Neural cell (in vitro differentiated cells): Measurements from ENCODE around the gene KRT28. TPM values are rescaled to one million over a fixed set of nuclear protein-coding genes. Genes with fewer than 3 reads are reported as not detected.

Experiments
- H2AFZ ChIP-seq: fragments of 200-600, 300-800 bp; sonication (generic), shearing (Covaris generic); 2 replicates; pipeline ENCODE4 v1.6.0; 2014; ENCODE audit warnings: low read depth, mild to moderate bottlenecking, antibody characterized with exemption, low read length, moderate library complexity
- H3F3A ChIP-seq: fragments of 200-600 bp; shearing (Covaris generic); 2 replicates; pipeline ENCODE4 v1.6.1; 2016; ENCODE audit warnings: mild to moderate bottlenecking, moderate library complexity, mixed read lengths, antibody characterized with exemption, low read length; ENCODE audit not compliant: insufficient read depth, poor library complexity, severe bottlenecking
- H3K27ac ChIP-seq: fragments of 200-600, 300-800 bp; sonication (generic), shearing (Covaris generic); 2 replicates; pipeline ENCODE4 v1.5.1; 2014; ENCODE audit warnings: mild to moderate bottlenecking, low read length, moderate library complexity
- H3K27me3 ChIP-seq: fragments of 300-800, 200-600 bp; sonication (generic), shearing (Covaris generic); 2 replicates; pipeline ENCODE4 v1.6.0; 2014; ENCODE audit warnings: mild to moderate bottlenecking, low read depth, low read length, moderate library complexity; ENCODE audit not compliant: insufficient read depth
- H3K36me3 ChIP-seq: fragments of 300-800, 200-600 bp; sonication (generic), shearing (Covaris generic); 2 replicates; pipeline ENCODE4 v1.5.1; 2014; ENCODE audit warnings: mild to moderate bottlenecking, antibody characterized with exemption, low read length, moderate library complexity; ENCODE audit not compliant: insufficient read depth
- H3K4me2 ChIP-seq: fragments of 300-800, 200-600 bp; sonication (generic), shearing (Covaris generic); 2 replicates; pipeline ENCODE4 v1.6.0; 2014; ENCODE audit warnings: mild to moderate bottlenecking, low read length
- H3K4me3 ChIP-seq: fragments of 300-800, 200-600 bp; sonication (generic), shearing (Covaris generic); 2 replicates; pipeline ENCODE4 v1.5.1; 2014; ENCODE audit warnings: mild to moderate bottlenecking, low read length, moderate library complexity
- H3K79me2 ChIP-seq: fragments of 200-600 bp; shearing (Covaris generic); replicated peaks from 2 replicates; pipeline ENCODE4 v1.6.0; 2014; ENCODE audit warnings: mild to moderate bottlenecking, low read length, moderate library complexity; ENCODE audit not compliant: insufficient read depth
- H3K9ac ChIP-seq: fragments of 300-800, 200-600 bp; sonication (generic), shearing (Covaris generic); 2 replicates; pipeline ENCODE4 v1.6.1; 2016; ENCODE audit warnings: mild to moderate bottlenecking, low read length, mixed read lengths
- H3K9me2 ChIP-seq: fragments of 200-600 bp; shearing (Covaris generic); 2 replicates; pipeline ENCODE4 v1.6.1; 2016; ENCODE audit warnings: mild to moderate bottlenecking, low read length, mixed read lengths; ENCODE audit not compliant: insufficient read depth
- H3K9me3 ChIP-seq: fragments of 200-600, 300-800 bp; sonication (generic), shearing (Covaris generic); 2 replicates; pipeline ENCODE4 v1.6.1; 2016; ENCODE audit warnings: mild to moderate bottlenecking, mixed run types, low read length, moderate library complexity, mixed read lengths
- H4K20me1 ChIP-seq: fragments of 200-600 bp; shearing (Covaris generic); 2 replicates; pipeline ENCODE4 v1.6.1; 2016; ENCODE audit warnings: mild to moderate bottlenecking, mixed run types; ENCODE audit not compliant: insufficient read depth
- EP300 ChIP-seq: fragments of 450-650 bp; conservative IDR thresholded peaks from 2 replicates; pipeline ENCODE4 v1.6.1; 2014; ENCODE audit warnings: antibody characterized with exemption, mild to moderate bottlenecking, moderate library complexity; ENCODE audit not compliant: poor library complexity, severe bottlenecking
- EZH2 ChIP-seq: fragments of 200-600, 300-800 bp; shearing (Covaris generic), sonication (generic); IDR thresholded peaks from 2 replicates; pipeline ENCODE4 v1.6.1; 2014; ENCODE audit warnings: antibody characterized with exemption, low read length, borderline replicate concordance, mild to moderate bottlenecking; ENCODE audit not compliant: insufficient read depth, poor library complexity, severe bottlenecking
- MXI1 ChIP-seq: fragments of 450-650 bp; conservative IDR thresholded peaks from 2 replicates; pipeline ENCODE4 v1.6.1; 2014; ENCODE audit warnings: antibody characterized with exemption, mild to moderate bottlenecking; ENCODE audit not compliant: poor library complexity, severe bottlenecking
- POLR2AphosphoS5 ChIP-seq: IDR thresholded peaks from 2 replicates; pipeline ENCODE4 v1.6.1; 2012
- RAD21 ChIP-seq: fragments of 450-650 bp; conservative IDR thresholded peaks from 2 replicates; pipeline ENCODE4 v1.6.1; 2014; ENCODE audit warnings: antibody characterized with exemption, mild to moderate bottlenecking, moderate library complexity
- SMC3 ChIP-seq: fragments of 450-650 bp; conservative IDR thresholded peaks from 2 replicates; pipeline ENCODE4 v1.6.1; 2014; ENCODE audit warnings: antibody characterized with exemption, mild to moderate bottlenecking, moderate library complexity; ENCODE audit not compliant: poor library complexity
- TAF1 ChIP-seq: IDR thresholded peaks from 2 replicates; pipeline ENCODE4 v1.6.1; 2012; ENCODE audit warnings: low read depth
- polyA plus RNA-seq: library from polyadenylated mRNA; depleted of rRNA; stranded (reverse); fragments of >200 nt; gene quantifications from 2 replicates; pipeline ENCODE4 v1.2.3, GENCODE V29; 2014
- TF ChIP-seq, protein P1 (sequence below): fragments of 450-650 bp; IDR thresholded peaks from 2 replicates; pipeline ENCODE4 v1.5.1; 2014; ENCODE audit warnings: antibody characterized with exemption, mild to moderate bottlenecking, moderate library complexity; ENCODE audit not compliant: poor library complexity, severe bottlenecking
- TF ChIP-seq, protein P2 (sequence below): IDR thresholded peaks from 2 replicates; pipeline ENCODE4 v1.6.1; 2012; ENCODE audit warnings: borderline replicate concordance

Gene KRT28
- polyA plus RNA-seq, 1 donor from 2014 or later: not detected

DNA sequence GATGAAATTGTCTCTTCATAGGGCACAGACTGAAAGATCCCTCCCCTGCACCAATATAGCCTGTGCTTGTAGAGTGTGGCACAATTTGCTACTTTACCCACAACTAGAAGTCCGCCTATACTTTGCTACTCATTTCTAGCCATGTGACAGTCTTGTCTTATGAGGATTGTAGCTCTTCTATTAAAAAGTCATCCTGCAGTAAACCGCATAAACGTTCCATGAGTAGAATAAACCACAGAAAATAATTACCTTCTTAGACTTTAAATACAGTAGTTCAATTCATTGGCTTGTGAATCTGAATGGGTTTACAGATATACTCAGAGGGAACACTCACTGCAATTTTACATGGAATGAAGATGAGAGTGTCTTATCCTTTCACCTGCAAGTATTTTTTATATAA, 21.8 kb downstream of the KRT28 start:
- Histone ChIP-seq H2AFZ (no peak overlapping the region), H3K9ac (no peak overlapping the region), H3K79me2 (no peaks in the 10 kb centered on the region), H3K4me3 (no peak overlapping the region), H3K27me3 (no peaks in the 10 kb centered on the region), H3K4me2 (no peak overlapping the region), H4K20me1 (no peaks in the 10 kb centered on the region), H3K27ac (no peak overlapping the region), H3K9me2 (no peaks in the 10 kb centered on the region), H3F3A (no peaks in the 10 kb centered on the region), H3K36me3 (no peaks in the 10 kb centered on the region), H3K9me3 (no peaks in the 10 kb centered on the region)
- TF ChIP-seq, protein P1, sequence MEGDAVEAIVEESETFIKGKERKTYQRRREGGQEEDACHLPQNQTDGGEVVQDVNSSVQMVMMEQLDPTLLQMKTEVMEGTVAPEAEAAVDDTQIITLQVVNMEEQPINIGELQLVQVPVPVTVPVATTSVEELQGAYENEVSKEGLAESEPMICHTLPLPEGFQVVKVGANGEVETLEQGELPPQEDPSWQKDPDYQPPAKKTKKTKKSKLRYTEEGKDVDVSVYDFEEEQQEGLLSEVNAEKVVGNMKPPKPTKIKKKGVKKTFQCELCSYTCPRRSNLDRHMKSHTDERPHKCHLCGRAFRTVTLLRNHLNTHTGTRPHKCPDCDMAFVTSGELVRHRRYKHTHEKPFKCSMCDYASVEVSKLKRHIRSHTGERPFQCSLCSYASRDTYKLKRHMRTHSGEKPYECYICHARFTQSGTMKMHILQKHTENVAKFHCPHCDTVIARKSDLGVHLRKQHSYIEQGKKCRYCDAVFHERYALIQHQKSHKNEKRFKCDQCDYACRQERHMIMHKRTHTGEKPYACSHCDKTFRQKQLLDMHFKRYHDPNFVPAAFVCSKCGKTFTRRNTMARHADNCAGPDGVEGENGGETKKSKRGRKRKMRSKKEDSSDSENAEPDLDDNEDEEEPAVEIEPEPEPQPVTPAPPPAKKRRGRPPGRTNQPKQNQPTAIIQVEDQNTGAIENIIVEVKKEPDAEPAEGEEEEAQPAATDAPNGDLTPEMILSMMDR: no peak
- TF ChIP-seq TAF1 (no peak), POLR2AphosphoS5 (no peak), EZH2 (no peak), MXI1 (no peak), RAD21 (no peak), SMC3 (no peak)
- TF ChIP-seq, protein P2, sequence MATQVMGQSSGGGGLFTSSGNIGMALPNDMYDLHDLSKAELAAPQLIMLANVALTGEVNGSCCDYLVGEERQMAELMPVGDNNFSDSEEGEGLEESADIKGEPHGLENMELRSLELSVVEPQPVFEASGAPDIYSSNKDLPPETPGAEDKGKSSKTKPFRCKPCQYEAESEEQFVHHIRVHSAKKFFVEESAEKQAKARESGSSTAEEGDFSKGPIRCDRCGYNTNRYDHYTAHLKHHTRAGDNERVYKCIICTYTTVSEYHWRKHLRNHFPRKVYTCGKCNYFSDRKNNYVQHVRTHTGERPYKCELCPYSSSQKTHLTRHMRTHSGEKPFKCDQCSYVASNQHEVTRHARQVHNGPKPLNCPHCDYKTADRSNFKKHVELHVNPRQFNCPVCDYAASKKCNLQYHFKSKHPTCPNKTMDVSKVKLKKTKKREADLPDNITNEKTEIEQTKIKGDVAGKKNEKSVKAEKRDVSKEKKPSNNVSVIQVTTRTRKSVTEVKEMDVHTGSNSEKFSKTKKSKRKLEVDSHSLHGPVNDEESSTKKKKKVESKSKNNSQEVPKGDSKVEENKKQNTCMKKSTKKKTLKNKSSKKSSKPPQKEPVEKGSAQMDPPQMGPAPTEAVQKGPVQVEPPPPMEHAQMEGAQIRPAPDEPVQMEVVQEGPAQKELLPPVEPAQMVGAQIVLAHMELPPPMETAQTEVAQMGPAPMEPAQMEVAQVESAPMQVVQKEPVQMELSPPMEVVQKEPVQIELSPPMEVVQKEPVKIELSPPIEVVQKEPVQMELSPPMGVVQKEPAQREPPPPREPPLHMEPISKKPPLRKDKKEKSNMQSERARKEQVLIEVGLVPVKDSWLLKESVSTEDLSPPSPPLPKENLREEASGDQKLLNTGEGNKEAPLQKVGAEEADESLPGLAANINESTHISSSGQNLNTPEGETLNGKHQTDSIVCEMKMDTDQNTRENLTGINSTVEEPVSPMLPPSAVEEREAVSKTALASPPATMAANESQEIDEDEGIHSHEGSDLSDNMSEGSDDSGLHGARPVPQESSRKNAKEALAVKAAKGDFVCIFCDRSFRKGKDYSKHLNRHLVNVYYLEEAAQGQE: no peak

DNA sequence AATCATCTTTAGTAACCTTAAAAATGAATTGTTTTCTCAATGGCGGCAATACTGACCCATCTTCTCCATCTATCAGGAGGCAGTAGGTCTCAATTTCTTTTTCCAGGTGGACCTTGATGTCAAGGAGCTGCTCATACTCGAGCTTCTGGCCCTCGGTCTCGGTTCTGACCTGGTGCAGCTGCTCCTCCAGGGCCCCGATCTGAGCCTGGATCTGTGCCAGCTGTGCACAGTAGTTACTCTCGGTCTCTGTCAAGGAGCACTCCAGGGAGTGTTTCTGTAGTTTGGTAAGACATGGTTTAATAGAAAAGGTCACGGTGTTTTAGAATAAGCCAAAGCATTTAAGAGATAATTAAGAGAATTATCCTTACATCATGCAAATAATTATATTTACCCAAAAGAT, 22.3 kb downstream of the KRT28 start:
- TF ChIP-seq MXI1: no peak
- TF ChIP-seq EZH2: no peak
- TF ChIP-seq TAF1: no peak
- no peak for TF ChIP-seq EP300
- no peak for TF ChIP-seq POLR2AphosphoS5
- TF ChIP-seq RAD21: no peak
- TF ChIP-seq SMC3: no peak
- TF ChIP-seq, protein P1: no peak
- TF ChIP-seq, protein P2: no peak
- no peaks in the 10 kb centered on the region for H4K20me1 ChIP-seq
- H3K4me3 ChIP-seq: no peak overlapping the region
- H3K9me2 ChIP-seq: no peaks in the 10 kb centered on the region
- no peaks in the 10 kb centered on the region for H3K9me3 ChIP-seq
- no peaks in the 10 kb centered on the region for H3K36me3 ChIP-seq
- no peaks in the 10 kb centered on the region for H3F3A ChIP-seq
- H3K27ac ChIP-seq: no peak overlapping the region
- H3K4me2 ChIP-seq: no peak overlapping the region
- H3K9ac ChIP-seq: no peak overlapping the region
- H2AFZ ChIP-seq: no peak overlapping the region
- no peaks in the 10 kb centered on the region for H3K27me3 ChIP-seq
- H3K79me2 ChIP-seq: no peaks in the 10 kb centered on the region
